PC-9 (cell line): Measurements from ENCODE around the gene MIDN. TPM values are rescaled to one million over a fixed set of nuclear protein-coding genes. Genes with fewer than 3 reads are reported as not detected.
"Not testable (repeated sequence)": the region's sequence is repeated elsewhere in the genome, so short reads cannot be mapped to it uniquely, and the experiment has no call there.

Experiments
- BruUV-seq: library from RNA; stranded (reverse); fragments of 400-500 nt; replicated peaks from 2 replicates; lab custom pipeline; 2021; lab: Mats Ljungman, UMichigan
- CTCF ChIA-PET: fragments of 300-600 bp; sonication (Branson Sonifier 250); formaldehyde crosslinking; loops from one replicate; lab custom pipeline; 2022; ENCODE audit warnings: antibody characterized with exemption; lab: Charles Lee
- POLR2A ChIA-PET: fragments of 300-600 bp; sonication (Branson Sonifier 250); formaldehyde crosslinking; loops from one replicate; lab custom pipeline; 2022; ENCODE audit warnings: antibody characterized with exemption; ENCODE audit not compliant: unreplicated experiment; lab: Charles Lee
- DNase-seq, 2 experiments: peaks; one replicate each; pipeline versions ENCODE4 v3.0.0 to v3.0.0-alpha.2; 2015 to 2022; ENCODE audit warnings: mixed read lengths in 1 of 2
- H2AFZ ChIP-seq: fragments of 200-600 bp; sonication (generic); 2 replicates; pipeline ENCODE4 v1.8.1; 2017; ENCODE audit warnings: antibody characterized with exemption
- H3F3A ChIP-seq: fragments of 200-600 bp; sonication (generic); 2 replicates; pipeline ENCODE4 v1.8.1; 2017; ENCODE audit warnings: antibody characterized with exemption, mild to moderate bottlenecking, low read depth; ENCODE audit not compliant: insufficient read depth
- H3K27ac ChIP-seq: fragments of 200-600 bp; sonication (generic); 2 replicates; pipeline ENCODE4 v1.6.1; 2016; ENCODE audit warnings: mixed run types
- H3K27me3 ChIP-seq: fragments of 200-600 bp; sonication (generic); 2 replicates; pipeline ENCODE4 v1.6.1; 2016; ENCODE audit warnings: low read depth, mixed run types; ENCODE audit not compliant: insufficient read depth
- H3K36me3 ChIP-seq: fragments of 200-600 bp; sonication (generic); 2 replicates; pipeline ENCODE4 v1.6.1; 2016; ENCODE audit warnings: low read depth, mixed run types
- H3K4me1 ChIP-seq: fragments of 200-600 bp; sonication (generic); replicated peaks from 2 replicates; pipeline ENCODE4 v1.6.1; 2016; ENCODE audit warnings: mixed run types; ENCODE audit not compliant: insufficient read depth
- H3K4me2 ChIP-seq: fragments of 200-600 bp; sonication (generic); 2 replicates; pipeline ENCODE4 v1.6.1; 2017; ENCODE audit warnings: mixed run types
- H3K4me3 ChIP-seq: fragments of 200-600 bp; sonication (generic); 2 replicates; pipeline ENCODE4 v1.6.1; 2016; ENCODE audit warnings: mixed run types
- H3K79me2 ChIP-seq: fragments of 200-600 bp; sonication (generic); 2 replicates; pipeline ENCODE4 v1.6.1; 2017; ENCODE audit warnings: low read depth, mixed run types
- H3K9me2 ChIP-seq: fragments of 200-600 bp; sonication (generic); 2 replicates; pipeline ENCODE4 v1.8.1; 2017; ENCODE audit warnings: mild to moderate bottlenecking; ENCODE audit not compliant: insufficient read depth
- H3K9me3 ChIP-seq: fragments of 200-600 bp; sonication (generic); 2 replicates; pipeline ENCODE4 v1.8.1; 2016; ENCODE audit warnings: low read depth; ENCODE audit not compliant: insufficient read depth
- H4K20me1 ChIP-seq: fragments of 200-600 bp; sonication (generic); 2 replicates; pipeline ENCODE4 v1.8.1; 2017; ENCODE audit not compliant: insufficient read depth
- EZH2 ChIP-seq: fragments of 200-600 bp; sonication (generic); IDR thresholded peaks from 2 replicates; pipeline ENCODE4 v1.8.0; 2017; ENCODE audit warnings: antibody characterized with exemption, low read depth
- intact Hi-C: fragments of 100-400 bp; cut with micrococcal nuclease; formaldehyde crosslinking; loops from one replicate; pipeline ENCODE4 v1.10.0; 2022; ENCODE audit not compliant: unreplicated experiment
- total RNA-seq: library from RNA; stranded (reverse); gene quantifications from 2 replicates; pipeline ENCODE4 v1.2.3, GENCODE V29; 2021
- TF ChIP-seq, protein P1 (sequence below): fragments of 200-600 bp; sonication (generic); conservative IDR thresholded peaks from 2 replicates; pipeline ENCODE4 v1.6.1; 2017; ENCODE audit warnings: mixed run types, antibody characterized with exemption, mild to moderate bottlenecking, moderate library complexity

The MIDN gene
- total RNA-seq, 1 experiment from 2014 or later: 61.4 TPM

DNA sequence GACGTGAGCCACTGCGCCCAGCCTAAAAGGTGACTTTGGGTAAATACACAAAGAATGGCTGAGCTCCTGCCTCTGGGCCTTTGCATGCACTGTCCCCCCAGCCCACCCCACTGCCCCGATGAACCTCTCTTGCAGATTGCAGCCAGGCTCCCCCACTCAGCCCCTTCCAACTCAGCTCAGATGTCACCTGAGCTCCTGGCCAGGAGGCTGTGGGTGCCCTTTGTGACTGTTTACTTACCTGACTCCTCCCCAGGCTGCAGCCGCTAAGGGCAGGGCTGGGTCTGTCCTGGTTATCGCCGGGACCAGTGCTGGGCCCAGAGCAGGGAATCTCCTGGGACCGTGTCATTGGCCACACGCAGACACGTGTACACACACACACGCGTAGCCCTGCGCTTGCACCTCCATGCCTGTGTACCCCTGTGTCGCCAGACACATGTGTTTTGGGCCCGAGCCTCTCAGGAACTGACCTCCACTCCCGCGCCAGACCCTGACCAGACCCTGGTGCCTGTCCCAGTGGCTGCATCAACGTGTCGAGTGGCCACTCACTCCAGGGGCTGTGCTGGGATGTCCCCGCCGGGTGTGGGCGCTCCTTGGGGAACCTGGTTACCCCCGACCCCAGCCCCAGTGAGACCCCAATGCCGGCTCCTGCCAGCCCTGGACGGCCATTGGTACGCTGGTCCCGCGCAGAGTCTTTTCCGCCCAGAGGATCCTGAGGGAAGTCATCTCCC, 56.0 kb downstream of the MIDN start:
- H4K20me1 ChIP-seq: no peaks in the 10 kb centered on the region
- H2AFZ ChIP-seq: no peak overlapping the region
- no TSS peak for BruUV-seq
- DNase-seq: no peak
- no peak overlapping the region for H3K4me2 ChIP-seq
- ChIA-PET POLR2A (interaction anchor here (0.6 kb wide), 1 partner anchor 301 kb away, joined by 4 read pairs; the partner anchor contains the start of gene UQCR11), CTCF (no interaction called here)
- H3K79me2 ChIP-seq: no peaks in the 10 kb centered on the region
- no peak for TF ChIP-seq EZH2
- TF ChIP-seq, protein P1, sequence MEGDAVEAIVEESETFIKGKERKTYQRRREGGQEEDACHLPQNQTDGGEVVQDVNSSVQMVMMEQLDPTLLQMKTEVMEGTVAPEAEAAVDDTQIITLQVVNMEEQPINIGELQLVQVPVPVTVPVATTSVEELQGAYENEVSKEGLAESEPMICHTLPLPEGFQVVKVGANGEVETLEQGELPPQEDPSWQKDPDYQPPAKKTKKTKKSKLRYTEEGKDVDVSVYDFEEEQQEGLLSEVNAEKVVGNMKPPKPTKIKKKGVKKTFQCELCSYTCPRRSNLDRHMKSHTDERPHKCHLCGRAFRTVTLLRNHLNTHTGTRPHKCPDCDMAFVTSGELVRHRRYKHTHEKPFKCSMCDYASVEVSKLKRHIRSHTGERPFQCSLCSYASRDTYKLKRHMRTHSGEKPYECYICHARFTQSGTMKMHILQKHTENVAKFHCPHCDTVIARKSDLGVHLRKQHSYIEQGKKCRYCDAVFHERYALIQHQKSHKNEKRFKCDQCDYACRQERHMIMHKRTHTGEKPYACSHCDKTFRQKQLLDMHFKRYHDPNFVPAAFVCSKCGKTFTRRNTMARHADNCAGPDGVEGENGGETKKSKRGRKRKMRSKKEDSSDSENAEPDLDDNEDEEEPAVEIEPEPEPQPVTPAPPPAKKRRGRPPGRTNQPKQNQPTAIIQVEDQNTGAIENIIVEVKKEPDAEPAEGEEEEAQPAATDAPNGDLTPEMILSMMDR: no peak
- H3K9me3 ChIP-seq: no peaks in the 10 kb centered on the region
- H3K27ac ChIP-seq: no peak overlapping the region
- H3F3A ChIP-seq: no peaks in the 10 kb centered on the region; the same call in 1 of the 2 replicates
- intact Hi-C loops: no loop called here
- H3K4me1 ChIP-seq: peaks cover 7% of the 10 kb centered on the region
- H3K4me3 ChIP-seq: no peak overlapping the region
- H3K27me3 ChIP-seq: no peaks in the 10 kb centered on the region
- no peaks in the 10 kb centered on the region for H3K36me3 ChIP-seq
- H3K9me2 ChIP-seq: no peaks in the 10 kb centered on the region

DNA sequence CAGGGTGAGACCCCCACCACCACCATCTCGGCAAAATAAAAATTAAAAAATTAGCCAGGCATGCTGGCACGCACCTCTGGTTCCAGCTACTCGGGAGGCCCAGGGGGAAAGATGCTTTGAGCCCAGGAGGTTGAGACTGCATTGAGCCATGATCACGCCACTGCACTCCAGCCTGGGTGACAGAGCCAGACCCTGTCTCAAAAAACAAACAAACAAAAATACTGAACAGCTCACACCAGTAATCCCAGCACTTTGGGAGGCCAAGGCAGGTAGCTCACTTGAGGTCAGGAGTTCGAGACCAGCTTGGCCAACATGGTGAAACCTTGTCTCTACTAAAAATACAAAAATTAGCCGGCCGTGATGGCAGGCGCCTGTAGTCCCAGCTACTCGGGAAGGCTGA, 57.0 kb downstream of the MIDN start:
- H3K4me2 ChIP-seq, H3K79me2 ChIP-seq, H3K27ac ChIP-seq, H3F3A ChIP-seq, intact Hi-C loops, BruUV-seq, H3K9me2 ChIP-seq, CTCF ChIA-PET, POLR2A ChIA-PET, H2AFZ ChIP-seq, H3K9me3 ChIP-seq, H3K27me3 ChIP-seq, H3K36me3 ChIP-seq, DNase-seq, H3K4me3 ChIP-seq, H4K20me1 ChIP-seq, H3K4me1 ChIP-seq: not testable (repeated sequence)

DNA sequence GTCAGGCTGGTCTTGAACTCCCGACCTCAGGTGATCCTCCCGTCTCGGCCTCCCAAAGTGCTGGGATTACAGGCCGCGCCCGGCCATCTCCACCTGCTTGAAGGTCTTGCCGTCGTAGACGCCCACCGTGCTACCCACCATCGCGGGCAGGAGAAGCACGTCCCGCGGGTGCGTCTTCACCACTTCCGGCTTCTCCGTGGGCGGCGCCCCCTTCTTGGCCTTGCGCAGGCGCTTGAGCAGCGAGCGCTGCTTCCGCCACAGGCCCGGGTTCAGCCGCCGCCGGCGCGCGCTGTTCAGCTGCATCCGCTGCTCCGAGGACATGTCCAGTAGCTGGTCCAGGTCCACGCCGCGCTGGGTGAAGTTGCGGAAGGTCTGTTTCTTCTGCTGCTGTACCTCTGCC, 58.9 kb downstream of the MIDN start:
- CTCF ChIA-PET: no interaction called here
- Histone ChIP-seq H3K4me2 (no peak overlapping the region), H4K20me1 (no peaks in the 10 kb centered on the region), H3K4me1 (peaks cover 7% of the 10 kb centered on the region), H3K4me3 (no peak overlapping the region), H3K36me3 (no peaks in the 10 kb centered on the region), H3K9me3 (no peaks in the 10 kb centered on the region), H2AFZ (no peak overlapping the region), H3K27ac (no peak overlapping the region), H3F3A (peaks cover 2% of the 10 kb centered on the region; the same call in 1 of the 2 replicates), H3K9me2 (no peaks in the 10 kb centered on the region), H3K79me2 (no peaks in the 10 kb centered on the region), H3K27me3 (no peaks in the 10 kb centered on the region)
- intact Hi-C loops: no loop called here
- POLR2A ChIA-PET: no interaction called here
- DNase-seq: no peak
- TF ChIP-seq, protein P1: no peak
- no peak for TF ChIP-seq EZH2
- BruUV-seq: no TSS peak
